OCI-LY7 (cell line): ENCODE results near the gene ADGRD1. TPM values are rescaled to one million over a fixed set of nuclear protein-coding genes. Genes with fewer than 3 reads are reported as not detected.

Experiments used
- BruUV-seq: library from RNA; stranded (reverse); fragments of 400-500 nt; replicated peaks from 2 replicates; lab custom pipeline; 2021; lab: Mats Ljungman, UMichigan
- CTCF ChIA-PET: fragments of 300-600 bp; sonication (Branson Sonifier 250); formaldehyde crosslinking; loops from one replicate; lab custom pipeline; 2022; ENCODE audit warnings: antibody characterized with exemption; ENCODE audit not compliant: unreplicated experiment; lab: Charles Lee
- POLR2A ChIA-PET: fragments of 300-600 bp; sonication (Branson Sonifier 250); formaldehyde crosslinking; loops from one replicate; lab custom pipeline; 2022; ENCODE audit warnings: antibody characterized with exemption; lab: Charles Lee
- DNase-seq: peaks from one replicate; pipeline ENCODE4 v3.0.0-alpha.2; 2015; ENCODE audit warnings: low spot score
- H2AFZ ChIP-seq: fragments of 200-600 bp; sonication (generic), shearing (Covaris generic); 2 replicates; pipeline ENCODE4 v1.6.1; 2014; ENCODE audit warnings: mild to moderate bottlenecking, antibody characterized with exemption, low read length, moderate library complexity
- H3K27ac ChIP-seq: fragments of 200-600 bp; sonication (generic); 2 replicates; pipeline ENCODE4 v1.5.1; 2014; ENCODE audit warnings: mixed run types, low read depth, mild to moderate bottlenecking, moderate library complexity, low read length, inconsistent platforms; ENCODE audit not compliant: poor library complexity, severe bottlenecking
- H3K36me3 ChIP-seq: fragments of 200-600 bp; sonication (generic); 2 replicates; pipeline ENCODE4 v1.6.1; 2014; ENCODE audit warnings: mild to moderate bottlenecking, antibody characterized with exemption, low read length, moderate library complexity, mixed read lengths; ENCODE audit not compliant: insufficient read depth
- H3K4me1 ChIP-seq: fragments of 200-600 bp; sonication (generic); 2 replicates; pipeline ENCODE4 v1.5.1; 2014; ENCODE audit warnings: mild to moderate bottlenecking, low read length; ENCODE audit not compliant: insufficient read depth, poor library complexity, severe bottlenecking
- H3K4me2 ChIP-seq: fragments of 200-600 bp; sonication (generic); 2 replicates; pipeline ENCODE4 v1.6.1; 2014; ENCODE audit warnings: mild to moderate bottlenecking, low read length
- H3K4me3 ChIP-seq: fragments of 200-600 bp; sonication (generic); 2 replicates; pipeline ENCODE4 v1.5.1; 2014; ENCODE audit warnings: mild to moderate bottlenecking, low read depth, low read length; ENCODE audit not compliant: poor library complexity, severe bottlenecking
- H3K79me2 ChIP-seq: fragments of 200-600 bp; sonication (generic); 2 replicates; pipeline ENCODE4 v1.6.1; 2016; ENCODE audit warnings: low read depth, mild to moderate bottlenecking, low read length, moderate library complexity, mixed read lengths; ENCODE audit not compliant: insufficient read depth
- H3K9me2 ChIP-seq: fragments of 200-600 bp; sonication (generic); 2 replicates; pipeline ENCODE4 v1.6.1; 2016; ENCODE audit warnings: mild to moderate bottlenecking, low read length, mixed read lengths; ENCODE audit not compliant: insufficient read depth
- H3K9me3 ChIP-seq: fragments of 200-600 bp; sonication (generic); 2 replicates; pipeline ENCODE4 v1.6.1; 2014; ENCODE audit warnings: mild to moderate bottlenecking, mixed run types, low read length, mixed read lengths
- H4K20me1 ChIP-seq: fragments of 200-600 bp; sonication (generic); 2 replicates; pipeline ENCODE4 v1.6.1; 2014; ENCODE audit warnings: mild to moderate bottlenecking, antibody characterized with exemption, low read length, moderate library complexity, mixed read lengths; ENCODE audit not compliant: insufficient read depth
- CTCF ChIP-seq: fragments of 200-600 bp; sonication (generic); conservative IDR thresholded peaks from 2 replicates; pipeline ENCODE4 v1.5.1; 2014; ENCODE audit warnings: mild to moderate bottlenecking, antibody characterized with exemption, low read length, moderate library complexity, mixed read lengths
- EZH2phosphoT487 ChIP-seq: fragments of 200-600 bp; sonication (generic); IDR thresholded peaks from 2 replicates; pipeline ENCODE4 v1.6.1; 2018; ENCODE audit warnings: low read depth, borderline replicate concordance, mild to moderate bottlenecking, mixed run types, antibody characterized with exemption, low read length, moderate library complexity, mixed read lengths
- intact Hi-C: fragments of 100-400 bp; cut with micrococcal nuclease; formaldehyde crosslinking; loops from one replicate; pipeline ENCODE4 v1.10.0; 2022; ENCODE audit not compliant: unreplicated experiment
- total RNA-seq, 2 experiments: library from RNA; depleted of rRNA in 1 of 2; stranded (reverse); fragments of >200 nt in 1 of 2; shearing (Covaris generic) in 1 of 2; gene quantifications; 2 replicates each; pipeline ENCODE4 v1.2.3, GENCODE V29; 2014 to 2022

ADGRD1 gene
- total RNA-seq, 2 experiments from 2014 or later, result 1.0 to 1.7 TPM

DNA sequence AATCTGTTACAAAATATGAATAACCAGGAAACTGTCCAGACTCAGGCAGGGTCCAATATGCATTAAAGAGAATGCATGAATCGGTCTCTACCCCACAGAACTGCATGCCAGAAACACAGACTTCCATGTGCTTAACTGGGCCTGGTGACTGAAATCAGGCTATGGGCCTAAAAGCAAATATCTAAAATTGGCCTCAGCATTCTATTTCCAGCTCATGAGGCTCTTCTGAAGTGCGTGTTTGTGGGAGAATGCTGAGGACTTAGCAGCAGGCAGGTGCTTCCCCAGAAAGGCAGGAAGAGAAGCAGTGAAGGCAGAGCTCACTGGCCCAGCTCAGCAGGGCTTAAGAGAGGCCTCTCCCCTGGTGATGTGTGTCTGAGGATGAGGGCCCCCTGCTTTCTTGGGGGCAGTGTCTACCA is 48.5 kb downstream of the ADGRD1 start:
- Histone ChIP-seq H3K79me2 (no peaks in the 10 kb centered on the region), H3K27ac (peak overlapping the region; percentile 8), H3K4me1 (peaks cover 30% of the 10 kb centered on the region), H3K9me2 (no peaks in the 10 kb centered on the region), H2AFZ (peak overlapping the region; percentile 52; the same call in 1 of the 2 replicates), H3K9me3 (peaks cover 13% of the 10 kb centered on the region), H3K4me2 (peak overlapping the region; percentile 17), H3K4me3 (no peak overlapping the region), H4K20me1 (no peaks in the 10 kb centered on the region), H3K36me3 (peaks cover 3% of the 10 kb centered on the region; the same call in 1 of the 2 replicates)
- no peak for TF ChIP-seq EZH2phosphoT487
- TF ChIP-seq CTCF, result no peak
- peak; percentile 55 for DNase-seq
- no TSS peak for BruUV-seq
- ChIA-PET CTCF (no interaction called here), POLR2A (interaction anchor here (1.0 kb wide), 1 partner anchor 117 kb away, joined by 7 read pairs; no protein-coding TSS in a partner anchor)
- intact Hi-C loops, result no loop called here

GRCh38 chr12:131003036-131003715 is 49.5 kb downstream of the ADGRD1 start:
- Histone ChIP-seq H3K4me1 (peaks cover 30% of the 10 kb centered on the region), H4K20me1 (no peaks in the 10 kb centered on the region), H3K9me2 (no peaks in the 10 kb centered on the region), H3K36me3 (peaks cover 3% of the 10 kb centered on the region; the same call in 1 of the 2 replicates), H3K9me3 (peaks cover 13% of the 10 kb centered on the region), H3K27ac (no peak overlapping the region), H3K4me2 (no peak overlapping the region), H2AFZ (no peak overlapping the region), H3K79me2 (no peaks in the 10 kb centered on the region), H3K4me3 (no peak overlapping the region)
- no TSS peak for BruUV-seq
- ChIA-PET CTCF (no interaction called here), POLR2A (interaction anchor here (0.5 to 1.0 kb wide), 4 partner anchors 9 to 118 kb away, joined by 3 to 7 read pairs (median 4); no protein-coding TSS in a partner anchor)
- intact Hi-C loops, result no loop called here
- TF ChIP-seq EZH2phosphoT487 (no peak), CTCF (no peak)
- no peak for DNase-seq

- no TSS peak for BruUV-seq
- CTCF ChIA-PET, result no interaction called here
Measured at GRCh38 chr12:131003716-131004045, 50.0 kb downstream of the ADGRD1 start.

More at GRCh38 chr12:131003716-131004045, 50.0 kb downstream of the ADGRD1 start:
- Histone ChIP-seq H3K9me2 (no peaks in the 10 kb centered on the region), H3K79me2 (no peaks in the 10 kb centered on the region), H3K36me3 (peaks cover 3% of the 10 kb centered on the region; the same call in 1 of the 2 replicates), H3K4me3 (no peak overlapping the region), H2AFZ (no peak overlapping the region), H3K4me1 (peaks cover 30% of the 10 kb centered on the region), H3K4me2 (no peak overlapping the region), H3K27ac (no peak overlapping the region), H4K20me1 (no peaks in the 10 kb centered on the region), H3K9me3 (peaks cover 13% of the 10 kb centered on the region)
- intact Hi-C loops, result no loop called here
- DNase-seq, result no peak
- TF ChIP-seq CTCF (no peak), EZH2phosphoT487 (no peak)
- POLR2A ChIA-PET, result interaction anchor here (0.5 to 0.6 kb wide), 2 partner anchors 61 to 85 kb away, joined by 3 read pairs; no protein-coding TSS in a partner anchor
